Measurements from ENCODE around the gene CFAP100. TPM values are rescaled to one million over a fixed set of nuclear protein-coding genes. Genes with fewer than 3 reads are reported as not detected.

Gene CFAP100
- total RNA-seq, 1 donor from 2014 or later: not detected

DNA sequence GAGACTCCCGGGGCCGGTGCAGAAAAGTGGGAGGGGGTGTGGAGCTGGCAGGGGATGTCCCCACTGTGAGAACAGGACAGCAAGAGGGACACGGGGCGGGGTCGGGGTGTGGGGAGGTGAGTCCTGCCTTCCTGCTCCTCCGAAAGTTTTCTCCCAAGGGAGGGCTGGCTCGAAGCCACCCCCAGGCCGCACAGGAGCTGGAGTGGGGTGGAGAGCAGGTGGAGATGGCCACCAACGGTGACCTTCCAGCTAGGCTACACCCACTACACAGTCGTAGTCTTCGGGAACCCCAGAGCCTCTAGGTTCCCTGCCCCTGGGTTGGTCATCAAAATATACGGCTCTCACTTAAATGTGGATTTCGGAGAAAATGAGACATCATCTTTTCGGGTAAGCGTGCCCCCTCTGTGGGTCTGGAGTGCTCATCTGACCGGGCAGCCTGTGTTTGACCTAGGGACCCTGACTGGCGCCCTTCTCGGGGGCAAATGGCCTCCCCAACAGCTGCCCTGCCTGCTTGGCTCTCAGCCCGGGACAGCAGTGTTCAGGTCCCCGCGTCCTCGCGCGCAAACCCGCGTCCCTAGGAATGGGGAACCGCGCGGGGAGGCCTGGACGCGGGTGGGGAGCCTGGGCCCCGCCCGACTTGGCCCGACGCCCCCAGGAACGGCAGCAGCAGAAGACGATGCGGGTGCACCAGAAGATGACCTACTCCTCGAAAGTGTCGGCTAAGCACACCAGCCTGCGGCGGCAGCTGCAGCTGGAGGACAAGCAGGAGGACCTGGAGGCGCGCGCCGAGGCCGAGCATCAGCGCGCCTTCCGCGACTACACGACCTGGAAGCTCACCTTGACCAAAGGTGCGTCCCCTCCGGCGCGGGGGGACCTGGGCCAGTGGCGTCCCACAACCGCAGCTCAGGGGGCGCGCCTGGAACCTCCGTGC is 21.2 kb downstream of the CFAP100 start:
- Histone ChIP-seq H3K4me1 (ENCODE audit: insufficient read depth, low read length) (no peaks in the 10 kb centered on the region), H3K27me3 (ENCODE audit: insufficient read depth, low read length) (peaks cover 3% of the 10 kb centered on the region), H3K4me3 (ENCODE audit: insufficient read depth, low read depth, low read length) (no peak overlapping the region), H3K36me3 (ENCODE audit: insufficient read depth, low read length) (no peaks in the 10 kb centered on the region), H2AFZ (ENCODE audit: low read depth, low read length) (no peak overlapping the region), H3K4me2 (ENCODE audit: low read length) (no peak overlapping the region), H3K9me3 (ENCODE audit: insufficient read depth, low read depth, low read length) (no peaks in the 10 kb centered on the region), H3K9ac (ENCODE audit: low read length) (no peak overlapping the region), H4K20me1 (ENCODE audit: insufficient read depth, low read length) (no peaks in the 10 kb centered on the region), H3K79me2 (ENCODE audit: insufficient read depth, low read length) (no peaks in the 10 kb centered on the region), H3K27ac (ENCODE audit: low read depth, low read length) (no peak overlapping the region)
- Mint-ChIP-seq H3K9me3 (ENCODE audit: unreplicated experiment) (peaks cover 3% of the 10 kb centered on the region), H3K36me3 (ENCODE audit: low read depth, unreplicated experiment) (no peaks in the 10 kb centered on the region), H3K27ac (ENCODE audit: unreplicated experiment) (no peak overlapping the region), H3K4me3 (ENCODE audit: unreplicated experiment) (no peak overlapping the region), H3K4me1 (ENCODE audit: low read depth, unreplicated experiment) (peaks cover 5% of the 10 kb centered on the region), H3K27me3 (ENCODE audit: low read depth, unreplicated experiment) (peaks cover 22% of the 10 kb centered on the region)
- FAIRE-seq (no peak), DNase-seq (ENCODE audit: low read depth) (no peak)
- TF ChIP-seq, protein P1, sequence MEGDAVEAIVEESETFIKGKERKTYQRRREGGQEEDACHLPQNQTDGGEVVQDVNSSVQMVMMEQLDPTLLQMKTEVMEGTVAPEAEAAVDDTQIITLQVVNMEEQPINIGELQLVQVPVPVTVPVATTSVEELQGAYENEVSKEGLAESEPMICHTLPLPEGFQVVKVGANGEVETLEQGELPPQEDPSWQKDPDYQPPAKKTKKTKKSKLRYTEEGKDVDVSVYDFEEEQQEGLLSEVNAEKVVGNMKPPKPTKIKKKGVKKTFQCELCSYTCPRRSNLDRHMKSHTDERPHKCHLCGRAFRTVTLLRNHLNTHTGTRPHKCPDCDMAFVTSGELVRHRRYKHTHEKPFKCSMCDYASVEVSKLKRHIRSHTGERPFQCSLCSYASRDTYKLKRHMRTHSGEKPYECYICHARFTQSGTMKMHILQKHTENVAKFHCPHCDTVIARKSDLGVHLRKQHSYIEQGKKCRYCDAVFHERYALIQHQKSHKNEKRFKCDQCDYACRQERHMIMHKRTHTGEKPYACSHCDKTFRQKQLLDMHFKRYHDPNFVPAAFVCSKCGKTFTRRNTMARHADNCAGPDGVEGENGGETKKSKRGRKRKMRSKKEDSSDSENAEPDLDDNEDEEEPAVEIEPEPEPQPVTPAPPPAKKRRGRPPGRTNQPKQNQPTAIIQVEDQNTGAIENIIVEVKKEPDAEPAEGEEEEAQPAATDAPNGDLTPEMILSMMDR (IDR thresholded peaks at IDR 0.05; ENCODE audit: insufficient read depth, low read depth, low read length): no peak

DNA sequence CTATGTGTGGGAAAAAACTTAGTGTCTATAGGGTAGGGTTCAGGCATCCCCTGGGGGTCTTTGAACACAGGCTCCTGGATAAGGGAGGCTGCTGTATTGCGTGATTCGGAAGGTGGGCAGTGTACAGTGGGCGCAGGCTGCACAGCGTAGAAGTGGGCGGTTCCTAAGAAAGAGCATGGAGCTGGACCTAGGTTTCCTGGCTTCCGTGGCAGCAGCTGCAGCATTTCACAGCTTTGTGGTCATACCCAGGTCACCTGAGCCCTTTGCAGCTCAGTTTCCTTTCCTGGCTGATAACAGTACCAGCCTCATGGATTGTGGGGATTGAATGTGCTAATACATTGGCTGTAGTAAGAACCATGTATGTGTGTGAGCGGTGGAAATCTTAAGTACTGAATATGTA is 22.2 kb downstream of the CFAP100 start:
- H3K27ac ChIP-seq (ENCODE audit: low read depth, low read length): no peak overlapping the region
- H3K27me3 Mint-ChIP-seq (ENCODE audit: low read depth, unreplicated experiment): peaks cover 20% of the 10 kb centered on the region
- no peak overlapping the region for H3K9ac ChIP-seq (ENCODE audit: low read length)
- H3K36me3 Mint-ChIP-seq (ENCODE audit: low read depth, unreplicated experiment): no peaks in the 10 kb centered on the region
- no peak overlapping the region for H3K4me3 Mint-ChIP-seq (ENCODE audit: unreplicated experiment)
- H3K4me3 ChIP-seq (ENCODE audit: insufficient read depth, low read depth, low read length): no peak overlapping the region
- H3K27me3 ChIP-seq (ENCODE audit: insufficient read depth, low read length): peaks cover 3% of the 10 kb centered on the region
- H3K79me2 ChIP-seq (ENCODE audit: insufficient read depth, low read length): no peaks in the 10 kb centered on the region
- no peak overlapping the region for H2AFZ ChIP-seq (ENCODE audit: low read depth, low read length)
- H3K36me3 ChIP-seq (ENCODE audit: insufficient read depth, low read length): no peaks in the 10 kb centered on the region
- no peak for FAIRE-seq
- no peaks in the 10 kb centered on the region for H3K9me3 ChIP-seq (ENCODE audit: insufficient read depth, low read depth, low read length)
- H3K27ac Mint-ChIP-seq (ENCODE audit: unreplicated experiment): no peak overlapping the region
- DNase-seq (ENCODE audit: low read depth): no peak
- TF ChIP-seq EZH2 (IDR thresholded peaks at IDR 0.05; ENCODE audit: insufficient read depth, low read length): no peak
- TF ChIP-seq, protein P1 (IDR thresholded peaks at IDR 0.05; ENCODE audit: insufficient read depth, low read depth, low read length): no peak
- no peaks in the 10 kb centered on the region for H3K4me1 ChIP-seq (ENCODE audit: insufficient read depth, low read length)
- no peak overlapping the region for H3K4me2 ChIP-seq (ENCODE audit: low read length)
- peaks cover 5% of the 10 kb centered on the region for H3K4me1 Mint-ChIP-seq (ENCODE audit: low read depth, unreplicated experiment)
- H4K20me1 ChIP-seq (ENCODE audit: insufficient read depth, low read length): no peaks in the 10 kb centered on the region
- peaks cover 3% of the 10 kb centered on the region for H3K9me3 Mint-ChIP-seq (ENCODE audit: unreplicated experiment)

- H3K4me3 Mint-ChIP-seq (ENCODE audit: unreplicated experiment): no peak overlapping the region
These were observed 22.8 kb downstream of the CFAP100 start for GRCh38 chr3:126417515-126417914.

More at GRCh38 chr3:126417515-126417914, 22.8 kb downstream of the CFAP100 start:
- Mint-ChIP-seq H3K4me1 (ENCODE audit: low read depth, unreplicated experiment) (peaks cover 5% of the 10 kb centered on the region), H3K9me3 (ENCODE audit: unreplicated experiment) (peaks cover 3% of the 10 kb centered on the region), H3K27ac (ENCODE audit: unreplicated experiment) (no peak overlapping the region), H3K36me3 (ENCODE audit: low read depth, unreplicated experiment) (no peaks in the 10 kb centered on the region), H3K27me3 (ENCODE audit: low read depth, unreplicated experiment) (peaks cover 20% of the 10 kb centered on the region)
- Histone ChIP-seq H3K4me2 (ENCODE audit: low read length) (no peak overlapping the region), H3K27ac (ENCODE audit: low read depth, low read length) (no peak overlapping the region), H3K9ac (ENCODE audit: low read length) (no peak overlapping the region), H4K20me1 (ENCODE audit: insufficient read depth, low read length) (no peaks in the 10 kb centered on the region), H3K27me3 (ENCODE audit: insufficient read depth, low read length) (peaks cover 3% of the 10 kb centered on the region), H3K4me3 (ENCODE audit: insufficient read depth, low read depth, low read length) (no peak overlapping the region), H2AFZ (ENCODE audit: low read depth, low read length) (no peak overlapping the region), H3K4me1 (ENCODE audit: insufficient read depth, low read length) (no peaks in the 10 kb centered on the region), H3K36me3 (ENCODE audit: insufficient read depth, low read length) (no peaks in the 10 kb centered on the region), H3K79me2 (ENCODE audit: insufficient read depth, low read length) (no peaks in the 10 kb centered on the region), H3K9me3 (ENCODE audit: insufficient read depth, low read depth, low read length) (no peaks in the 10 kb centered on the region)
- TF ChIP-seq EZH2 (IDR thresholded peaks at IDR 0.05; ENCODE audit: insufficient read depth, low read length): no peak
- TF ChIP-seq, protein P1 (IDR thresholded peaks at IDR 0.05; ENCODE audit: insufficient read depth, low read depth, low read length): no peak
- no peak for FAIRE-seq
- no peak for DNase-seq (ENCODE audit: low read depth)
